Activated effector memory CD4-positive, alpha-beta T cell treated with Interleukin-2 at 50 U/mL for 16 hours (primary cell): Measurements from ENCODE around the gene UBD.

ENCODE experiments used
- DNase-seq: peaks from one replicate; pipeline ENCODE4 v3.0.0-alpha.2; 2020

UBD gene

DNA sequence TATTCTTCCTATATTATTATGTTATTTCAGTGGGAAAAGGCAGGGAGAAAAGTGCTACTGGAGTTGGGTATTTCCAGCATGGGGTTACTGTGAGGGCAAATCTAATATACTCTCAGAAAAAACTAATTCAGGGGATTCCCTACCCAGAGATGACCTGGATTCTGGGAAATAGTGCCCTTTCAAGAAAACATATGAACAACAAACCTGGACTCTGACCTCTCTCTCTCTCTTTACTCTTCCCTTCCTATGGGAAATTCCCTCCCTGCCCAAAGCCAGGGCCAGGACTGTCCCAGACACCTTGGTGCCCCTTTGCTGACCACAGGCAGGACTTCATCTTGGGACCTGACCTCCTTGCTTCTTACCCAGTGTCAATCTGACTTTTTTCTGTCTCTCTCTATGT is 1.6 kb upstream of the UBD start:
- no peak for DNase-seq

DNA sequence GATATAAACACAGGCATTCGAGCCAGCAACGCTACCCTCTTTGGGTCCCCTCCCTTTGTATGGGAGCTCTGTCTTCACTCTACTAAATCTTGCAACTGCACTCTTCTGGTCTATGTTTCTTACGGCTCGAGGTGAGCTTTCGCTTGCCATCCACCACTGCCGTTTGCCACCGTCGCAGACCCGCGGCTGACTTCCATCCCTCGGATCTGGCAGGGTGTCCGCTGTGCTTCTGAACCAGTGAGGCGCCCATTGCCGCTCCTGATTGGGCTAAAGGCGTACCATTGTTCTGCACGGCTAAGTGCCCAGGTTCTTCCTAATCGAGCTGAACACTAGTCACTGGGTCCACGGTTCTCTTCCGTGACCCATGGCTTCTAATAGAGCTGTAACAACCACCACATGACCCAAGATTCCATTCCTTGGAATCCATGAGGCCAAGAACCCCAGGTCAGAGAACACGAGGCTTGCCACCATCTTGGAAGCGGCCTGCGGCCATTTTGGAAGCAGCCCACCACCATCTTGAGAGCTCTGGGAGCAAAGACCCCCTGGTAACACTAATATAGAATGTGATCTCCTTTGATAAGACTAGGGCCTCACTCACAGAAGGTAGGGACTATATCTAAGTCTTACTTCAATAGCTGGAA is 973 bp downstream of the UBD start:
- DNase-seq: no peak

DNA sequence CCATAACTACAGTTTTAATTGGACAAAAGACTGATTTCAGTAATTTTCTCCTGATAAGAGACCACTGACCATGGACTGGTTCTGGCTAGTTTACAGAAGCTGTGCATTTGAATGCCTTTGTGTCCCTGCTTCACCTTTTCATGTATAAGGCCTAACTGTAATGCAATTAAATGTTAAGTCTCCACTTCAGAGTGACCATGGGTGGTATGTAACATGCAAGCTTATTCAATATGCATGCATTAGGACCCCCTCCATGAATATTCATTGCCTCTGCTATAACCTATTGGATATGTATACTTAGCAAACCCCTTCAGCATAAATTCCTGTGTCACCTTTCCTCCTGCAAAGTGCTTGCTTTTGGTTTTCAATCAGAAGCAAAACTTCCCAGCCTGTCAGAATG is 2.2 kb downstream of the UBD start:
- DNase-seq: no peak

DNA sequence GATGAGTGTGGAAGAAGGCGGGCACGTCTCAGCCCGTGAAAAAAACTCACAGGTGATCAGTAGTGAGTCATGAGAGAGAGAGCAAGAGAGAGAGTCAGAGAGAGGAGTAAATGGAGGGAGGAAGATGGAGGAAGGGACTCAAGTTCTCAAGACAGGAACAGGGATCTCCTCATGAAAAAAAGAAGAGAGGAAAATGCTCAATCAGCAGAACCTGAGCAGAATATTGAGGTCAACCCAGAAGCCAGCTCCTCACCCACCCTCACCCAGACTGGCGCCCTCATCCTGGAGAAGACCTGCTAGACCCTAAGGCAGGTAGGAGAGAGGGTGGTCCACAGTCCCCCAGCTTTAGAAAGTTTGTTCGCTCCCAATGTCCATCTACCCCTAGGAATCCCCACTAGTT is 4.8 kb downstream of the UBD start:
- DNase-seq: no peak

DNA sequence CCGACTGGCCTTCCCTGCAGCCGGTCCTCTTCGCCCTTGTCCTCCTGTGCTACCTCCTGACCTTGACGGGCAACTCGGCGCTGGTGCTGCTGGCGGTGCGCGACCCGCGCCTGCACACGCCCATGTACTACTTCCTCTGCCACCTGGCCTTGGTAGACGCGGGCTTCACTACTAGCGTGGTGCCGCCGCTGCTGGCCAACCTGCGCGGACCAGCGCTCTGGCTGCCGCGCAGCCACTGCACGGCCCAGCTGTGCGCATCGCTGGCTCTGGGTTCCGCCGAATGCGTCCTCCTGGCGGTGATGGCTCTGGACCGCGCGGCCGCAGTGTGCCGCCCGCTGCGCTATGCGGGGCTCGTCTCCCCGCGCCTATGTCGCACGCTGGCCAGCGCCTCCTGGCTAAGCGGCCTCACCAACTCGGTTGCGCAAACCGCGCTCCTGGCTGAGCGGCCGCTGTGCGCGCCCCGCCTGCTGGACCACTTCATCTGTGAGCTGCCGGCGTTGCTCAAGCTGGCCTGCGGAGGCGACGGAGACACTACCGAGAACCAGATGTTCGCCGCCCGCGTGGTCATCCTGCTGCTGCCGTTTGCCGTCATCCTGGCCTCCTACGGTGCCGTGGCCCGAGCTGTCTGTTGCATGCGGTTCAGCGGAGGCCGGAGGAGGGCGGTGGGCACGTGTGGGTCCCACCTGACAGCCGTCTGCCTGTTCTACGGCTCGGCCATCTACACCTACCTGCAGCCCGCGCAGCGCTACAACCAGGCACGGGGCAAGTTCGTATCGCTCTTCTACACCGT is 6.1 kb downstream of the UBD start:
- DNase-seq: no peak

DNA sequence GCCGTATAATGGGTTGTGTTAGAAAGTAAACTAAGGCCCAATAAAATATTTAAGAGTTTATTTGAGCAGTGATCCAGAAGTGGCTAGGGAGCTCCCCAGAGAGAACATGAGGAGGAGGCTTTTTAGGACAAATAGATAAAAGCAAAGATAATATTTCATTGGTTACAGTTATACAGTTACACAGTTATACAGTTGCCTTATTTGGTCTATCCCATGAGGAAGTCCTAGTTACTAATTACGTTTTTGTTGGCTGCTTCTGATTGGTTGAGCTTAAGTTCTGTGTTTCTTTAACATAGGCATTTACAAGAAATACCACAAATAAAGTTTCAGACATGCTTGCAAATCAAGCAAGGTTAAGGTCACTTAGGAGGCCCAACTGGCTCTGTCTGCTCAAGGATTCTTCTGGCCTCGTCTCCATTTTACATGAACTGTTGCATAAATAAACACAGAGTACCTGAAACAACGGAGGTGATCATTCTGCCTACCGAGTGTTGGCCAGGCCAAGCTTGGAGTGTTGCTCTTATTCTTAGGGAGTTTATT is 7.0 kb downstream of the UBD start:
- DNase-seq: no peak

DNA sequence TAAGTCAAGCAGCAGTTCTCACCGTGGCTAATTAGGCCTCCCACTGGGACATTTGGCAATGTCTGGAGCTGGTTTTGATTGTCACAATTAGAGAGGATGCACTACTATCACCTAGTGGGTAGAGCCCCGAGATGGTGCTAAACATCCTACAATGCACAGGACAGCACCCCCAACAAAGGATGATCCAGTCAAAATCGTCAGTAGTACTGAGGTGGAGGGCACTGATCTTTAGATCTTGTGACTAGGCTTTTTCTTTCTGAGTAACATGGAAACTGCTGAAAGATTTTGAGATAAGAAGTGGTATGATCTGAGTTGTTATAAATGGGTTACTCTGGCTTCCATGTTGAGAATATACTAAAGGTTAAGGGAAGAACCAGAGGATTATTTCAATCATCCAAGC is 12.0 kb downstream of the UBD start:
- DNase-seq: no peak

DNA sequence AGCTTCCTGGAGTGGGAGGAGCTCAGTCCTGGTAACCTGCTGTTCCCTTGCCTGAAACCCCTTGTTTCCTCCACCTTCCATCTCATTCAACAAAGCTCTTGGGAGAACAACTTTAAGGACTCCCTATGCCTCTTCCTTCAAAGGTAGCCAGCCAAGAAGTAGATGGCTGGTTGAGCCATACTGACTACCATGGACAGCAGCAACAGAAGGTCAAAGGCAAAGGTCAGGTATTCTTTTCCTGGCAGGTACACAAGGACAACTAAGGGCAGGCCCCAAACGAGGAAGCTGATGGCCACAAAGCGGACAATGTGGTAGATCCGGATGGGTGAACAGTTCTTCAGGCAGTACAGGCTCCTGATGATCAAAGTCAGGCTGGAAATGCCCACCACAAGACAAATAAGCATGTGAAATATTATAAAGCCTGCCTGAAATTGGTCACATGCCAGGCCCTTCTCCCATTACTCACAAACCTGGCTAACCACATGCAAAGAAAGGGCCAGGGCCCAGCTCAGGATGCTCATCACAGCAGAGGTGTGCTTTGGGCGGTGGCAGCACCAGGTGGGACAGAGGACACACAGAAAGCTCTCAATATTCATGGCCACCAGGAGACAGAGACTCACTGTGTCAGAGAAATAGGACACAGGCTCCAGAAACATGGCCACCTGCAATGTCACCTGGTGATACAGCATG is 21.7 kb downstream of the UBD start:
- no peak for DNase-seq

DNA sequence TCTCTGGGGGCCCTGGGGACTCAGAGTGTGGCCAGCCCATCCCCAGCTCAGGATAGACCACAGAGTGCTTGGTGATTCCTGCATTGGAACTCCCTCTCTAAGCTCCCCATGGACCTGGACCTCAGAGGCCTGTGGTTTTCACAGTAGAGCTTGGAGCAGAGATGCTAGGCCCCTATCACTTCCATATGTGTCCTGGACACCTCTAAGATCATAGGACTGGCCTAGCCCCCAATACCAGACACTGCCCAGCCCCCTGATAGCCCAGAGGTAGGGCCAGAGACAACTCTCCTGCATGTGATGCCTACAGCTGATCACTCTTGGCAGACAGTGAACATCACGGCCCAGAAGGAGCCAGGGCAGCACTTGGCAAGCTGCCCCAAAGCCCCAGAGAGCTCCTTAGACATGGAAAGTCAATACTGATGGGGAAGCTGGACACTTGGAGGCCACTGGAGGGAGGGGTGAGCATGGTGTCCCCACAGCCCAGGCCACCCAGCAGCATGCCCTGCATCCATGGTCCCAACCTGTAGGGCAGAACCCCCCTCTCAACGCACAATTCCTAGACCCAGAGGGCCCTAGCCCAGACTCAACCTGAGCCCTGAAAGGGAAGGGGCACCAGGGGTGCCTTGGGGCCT is 27.1 kb downstream of the UBD start:
- DNase-seq: no peak

DNA sequence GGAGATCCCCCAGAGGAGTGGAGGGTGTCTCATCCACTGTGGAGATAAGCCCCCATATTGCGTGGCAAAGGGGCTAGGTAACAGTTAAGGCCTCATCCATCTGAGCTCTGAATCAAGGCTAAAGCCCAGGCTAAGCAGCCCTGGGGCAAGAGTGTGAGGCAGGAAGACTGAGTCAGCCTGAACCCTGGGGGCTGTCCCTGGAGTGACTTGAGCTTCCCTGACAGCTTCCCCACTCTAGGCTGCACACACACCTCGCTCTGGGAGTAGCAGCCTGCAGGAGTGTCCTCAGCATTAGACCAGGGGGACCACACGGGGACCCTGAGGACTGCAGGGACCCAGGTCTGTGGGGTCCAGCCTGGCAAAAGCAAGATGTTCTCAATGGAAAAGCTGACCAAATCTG is 27.9 kb downstream of the UBD start:
- DNase-seq: no peak

DNA sequence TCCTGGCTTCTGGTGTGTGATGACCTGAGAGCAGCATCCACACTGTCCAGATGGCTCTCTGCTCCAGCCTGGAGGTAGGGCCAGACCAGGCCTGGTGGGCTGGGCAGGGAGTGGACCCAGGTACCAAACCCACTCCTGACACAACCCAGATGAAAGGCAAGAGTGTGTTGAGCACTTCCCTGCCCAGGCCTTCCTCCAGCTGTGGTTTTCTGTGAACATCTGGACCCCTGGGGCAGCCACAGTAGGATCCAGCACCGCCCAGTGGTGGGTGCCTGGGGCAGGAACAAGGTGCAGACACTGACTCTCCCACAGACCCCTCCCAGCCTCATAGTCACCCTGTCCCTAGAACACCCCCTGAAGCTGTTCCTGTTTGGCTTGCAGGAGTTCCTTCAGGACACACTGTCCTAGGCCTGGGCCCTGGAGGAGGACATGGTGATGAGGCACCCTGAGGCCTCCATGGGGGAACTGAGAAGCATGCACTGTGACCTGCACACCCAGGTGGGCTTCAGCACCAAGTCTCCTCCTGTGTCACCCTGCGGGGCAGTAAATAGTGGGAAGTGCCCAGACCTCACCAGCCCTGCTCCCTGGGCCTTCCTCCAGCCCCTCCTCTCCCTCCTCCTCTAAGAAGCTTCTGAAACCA is 28.7 kb downstream of the UBD start:
- DNase-seq: no peak

DNA sequence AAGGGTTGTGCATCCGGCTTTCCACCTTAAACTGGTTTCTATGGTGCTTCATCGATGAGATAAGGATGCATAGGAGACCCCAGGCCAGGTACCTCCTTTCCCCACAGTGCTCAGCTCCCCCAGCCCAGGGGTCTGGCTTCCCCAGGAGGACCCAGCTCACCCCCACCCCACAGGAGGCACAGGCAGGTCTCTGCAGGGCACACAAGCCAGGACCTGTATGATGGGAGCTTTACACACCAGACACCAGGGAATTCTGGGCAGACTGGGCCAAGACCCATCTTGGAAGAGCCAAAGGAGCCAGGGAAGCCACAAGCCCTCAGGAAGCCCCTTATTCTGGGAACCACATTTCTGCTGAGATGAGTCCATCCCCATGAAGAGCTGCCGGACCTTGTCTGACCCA is 29.6 kb downstream of the UBD start:
- no peak for DNase-seq

DNA sequence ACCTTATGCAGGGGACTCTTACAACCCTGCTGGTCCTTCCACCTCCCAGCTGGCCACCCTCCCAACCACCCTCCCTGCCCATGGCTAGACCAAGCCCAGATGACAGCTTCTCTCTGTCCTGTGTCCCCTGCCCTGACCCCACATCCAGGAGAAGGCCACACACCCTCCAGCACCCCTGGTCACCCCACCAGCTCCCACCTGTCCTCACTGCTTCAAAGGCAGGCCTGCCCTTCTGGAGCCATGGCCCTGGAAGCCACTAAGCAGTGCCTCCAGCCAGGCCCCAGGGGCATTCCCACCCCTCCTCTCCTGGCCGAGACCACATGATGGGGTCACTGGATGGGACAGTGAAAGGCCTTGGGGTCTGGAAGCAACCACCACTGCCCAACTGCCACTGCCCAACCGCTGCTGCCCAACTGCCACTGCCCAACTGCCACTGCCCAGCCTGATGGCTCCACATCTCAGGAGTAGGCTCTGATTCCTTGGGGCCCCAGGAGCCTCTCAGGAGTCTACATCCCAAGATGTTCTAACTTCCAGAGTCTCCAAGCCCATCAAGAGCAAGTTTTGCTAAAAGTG is 30.5 kb downstream of the UBD start:
- no peak for DNase-seq

DNA sequence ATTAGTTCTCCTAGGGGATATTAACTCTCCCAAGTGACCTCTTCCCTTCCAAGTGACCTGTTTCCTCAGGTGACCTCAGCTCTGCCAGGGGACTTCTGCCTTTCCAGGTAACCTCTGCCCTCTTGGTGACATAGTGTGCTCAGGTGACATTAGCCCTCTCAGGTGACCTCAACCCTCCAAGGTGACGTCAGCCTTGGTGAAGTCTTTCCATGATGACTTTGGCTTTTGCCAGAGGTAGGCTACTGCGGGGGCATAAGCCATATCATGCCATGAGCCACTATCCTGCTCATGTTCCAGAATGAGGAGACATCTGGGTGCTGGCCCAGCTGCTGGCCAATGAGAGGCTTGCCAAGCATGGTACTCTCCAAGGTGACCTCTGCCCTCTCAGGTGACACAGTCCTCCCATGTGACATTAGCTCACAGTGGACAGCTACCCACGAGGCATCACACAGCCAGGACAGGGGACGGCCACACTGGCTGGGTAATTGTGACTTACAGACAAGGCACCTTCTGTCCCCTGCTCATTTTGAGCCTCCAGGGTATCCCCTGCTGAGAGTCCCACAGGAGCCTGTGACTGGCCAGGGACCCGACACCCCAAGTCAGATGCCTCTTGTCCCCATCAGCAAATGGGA is 31.1 kb downstream of the UBD start:
- no peak for DNase-seq

DNA sequence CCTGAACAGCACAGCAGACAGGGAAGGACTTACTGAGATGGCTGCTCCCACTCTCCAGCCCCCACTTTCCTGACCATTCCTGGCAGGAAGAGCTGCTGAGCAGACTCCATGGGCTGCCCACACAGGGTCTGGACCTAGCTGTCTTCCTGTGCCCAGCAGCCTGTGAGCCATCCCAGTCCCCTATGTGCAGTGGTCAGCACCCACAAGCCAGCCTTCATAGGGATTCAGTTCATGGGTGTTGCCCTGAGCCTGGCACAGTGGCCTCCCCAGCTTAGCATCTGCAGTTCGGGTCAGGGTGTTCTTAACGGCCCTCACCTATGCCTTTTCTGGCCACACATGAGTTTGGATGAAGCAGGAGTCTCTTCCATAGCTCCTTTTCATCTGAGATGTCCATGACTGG is 32.0 kb downstream of the UBD start:
- DNase-seq: no peak

DNA sequence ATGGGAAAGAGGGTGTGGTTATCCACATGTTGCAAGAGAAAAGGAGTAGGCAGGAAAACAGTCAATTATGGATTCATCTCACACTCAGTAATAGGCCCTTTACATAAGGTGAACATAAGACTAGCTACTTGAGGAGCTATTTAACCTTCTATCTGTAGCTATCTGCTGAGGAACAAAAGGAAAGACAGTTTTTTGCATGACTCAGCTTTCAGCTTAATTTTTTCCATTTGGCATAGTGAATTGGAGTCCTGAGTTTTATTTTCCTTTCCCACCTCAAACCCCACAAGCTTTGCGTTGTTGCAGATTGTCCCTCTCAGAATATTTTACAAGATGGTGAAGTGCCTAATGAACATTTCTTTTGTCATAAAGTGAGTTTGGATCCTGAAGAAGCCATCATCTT is 32.4 kb downstream of the UBD start:
- no peak for DNase-seq

DNA sequence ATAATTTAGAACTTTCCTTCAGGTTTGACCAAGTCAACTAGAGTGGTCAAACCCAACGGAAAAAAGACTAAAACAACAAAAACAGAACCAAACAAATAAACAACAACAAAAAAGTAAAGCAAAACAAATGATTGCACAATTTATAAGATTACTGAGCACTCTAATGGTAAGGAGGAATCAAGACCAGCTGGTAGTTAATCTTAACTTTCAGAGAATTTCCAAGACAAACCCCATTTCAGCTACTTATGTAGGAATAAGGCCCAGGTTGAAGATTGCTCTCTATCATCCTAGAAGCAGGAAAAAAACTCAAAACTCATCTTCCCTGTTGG is 34.3 kb downstream of the UBD start:
- DNase-seq: no peak

DNA sequence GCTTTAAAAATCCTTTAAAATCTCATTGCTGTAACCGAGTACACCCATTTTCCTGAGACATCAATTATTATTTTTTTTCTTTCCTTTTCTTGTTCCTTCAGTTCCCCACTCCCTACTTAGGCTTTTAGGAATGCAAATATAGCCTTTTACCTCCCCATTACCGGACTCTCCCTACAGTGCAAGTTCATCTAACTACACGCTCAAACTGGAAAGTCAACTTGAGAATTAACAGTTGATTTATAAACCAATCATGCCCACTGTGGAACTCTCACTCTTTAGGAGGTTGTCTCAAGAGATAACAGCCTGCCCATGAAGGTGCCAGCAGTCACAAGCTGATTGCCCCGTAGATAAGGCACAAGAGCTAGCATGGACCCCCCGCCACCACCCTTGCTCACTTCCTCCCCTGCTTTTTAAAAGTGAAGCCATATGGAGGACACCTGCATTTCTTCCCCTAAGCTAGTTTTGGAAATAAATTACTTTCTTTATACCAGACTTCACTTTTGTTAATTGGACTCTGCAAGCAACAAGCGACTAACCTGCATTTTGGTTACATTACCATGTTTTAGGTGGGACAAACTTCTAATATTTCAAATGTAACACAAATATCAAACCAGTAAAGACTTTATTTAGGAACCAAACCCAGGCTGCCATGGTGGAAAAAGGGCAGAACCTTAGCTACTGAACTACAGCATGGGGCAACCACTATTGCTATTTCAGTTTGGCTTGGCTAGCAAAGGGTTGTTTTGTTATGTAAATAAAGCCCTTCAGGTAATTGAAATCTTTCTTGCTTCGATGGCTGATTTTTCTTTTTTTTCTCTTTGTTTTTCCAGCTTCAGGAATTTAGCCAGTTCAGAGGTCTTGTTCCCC is 34.9 kb downstream of the UBD start:
- no peak for DNase-seq

DNA sequence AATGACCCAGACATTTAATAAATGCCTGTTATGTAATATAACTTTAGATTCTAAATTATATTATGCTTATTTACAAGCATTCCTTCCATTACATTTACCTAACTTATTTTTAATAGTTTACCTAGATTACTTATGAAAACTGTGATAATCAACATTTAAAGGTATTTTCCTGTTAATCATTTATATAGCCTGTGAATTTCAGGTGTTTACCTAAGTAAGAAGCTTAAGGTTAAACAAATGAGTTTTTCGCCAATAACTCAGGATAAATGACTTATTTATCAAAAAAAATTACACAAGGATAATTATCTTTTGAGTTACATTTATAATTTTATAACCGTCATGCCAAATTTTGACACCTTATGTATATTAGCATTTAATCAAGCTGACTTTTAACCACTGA is 35.5 kb downstream of the UBD start:
- DNase-seq: no peak

DNA sequence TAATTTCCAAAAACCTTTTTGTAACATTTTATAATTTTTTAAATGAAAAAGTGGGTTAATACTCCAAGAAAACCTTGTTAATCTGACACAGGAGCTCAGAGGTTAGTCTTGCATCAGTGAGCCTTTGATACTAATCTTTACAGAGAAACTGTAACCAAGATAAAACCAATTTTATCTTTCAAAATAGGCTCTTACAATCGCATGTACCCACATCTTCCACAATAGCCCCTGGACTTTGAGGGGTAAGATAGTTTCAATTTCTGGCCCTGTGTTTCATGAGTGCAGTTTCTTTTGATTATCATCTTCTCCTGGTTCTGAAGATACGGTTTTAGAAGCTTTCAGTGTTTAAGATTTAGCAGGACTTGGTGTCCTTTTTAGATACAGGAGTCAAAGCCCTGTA is 37.3 kb downstream of the UBD start:
- DNase-seq: no peak

DNA sequence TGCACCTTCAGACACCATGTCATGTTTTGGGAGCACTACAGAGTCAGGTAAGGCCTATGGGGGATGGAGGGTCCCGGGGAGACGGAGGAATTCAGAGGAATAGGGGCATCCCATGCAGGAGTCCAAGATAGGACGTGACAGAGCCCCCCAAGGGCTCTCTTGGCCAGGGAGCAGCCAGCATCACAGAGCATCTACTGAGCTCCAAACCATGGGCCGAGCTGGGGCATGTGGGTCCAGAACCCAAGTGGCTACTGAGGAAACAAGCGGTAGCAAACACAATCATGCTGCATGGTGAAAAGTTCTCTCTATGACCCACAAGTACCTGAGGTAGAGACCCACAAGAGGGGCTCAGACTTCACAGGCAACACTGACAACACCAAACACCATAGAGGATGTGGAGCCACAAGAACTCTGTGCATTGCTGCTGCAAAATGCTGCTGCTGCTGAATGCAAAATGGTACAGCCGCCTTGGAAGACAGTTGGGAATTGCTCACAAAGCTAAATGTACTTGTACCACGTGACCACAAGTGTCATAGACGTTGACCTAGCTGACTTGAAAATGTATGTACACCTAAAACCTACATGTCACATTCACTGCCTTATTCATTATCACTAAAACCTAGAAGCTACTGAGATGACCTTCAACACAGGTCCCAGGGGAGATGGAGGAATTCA is 38.4 kb downstream of the UBD start:
- no peak for DNase-seq
